DMS153 (cell line): ENCODE data around the gene CYP4F11.
"Not testable (repeated sequence)": the region's sequence is repeated elsewhere in the genome, so short reads cannot be mapped to it uniquely, and the experiment has no call there.

Experiments used
- DNase-seq: peaks from one replicate; lab custom pipeline; 2025; lab: John Stamatoyannopoulos, UW

CYP4F11 gene, protein sequence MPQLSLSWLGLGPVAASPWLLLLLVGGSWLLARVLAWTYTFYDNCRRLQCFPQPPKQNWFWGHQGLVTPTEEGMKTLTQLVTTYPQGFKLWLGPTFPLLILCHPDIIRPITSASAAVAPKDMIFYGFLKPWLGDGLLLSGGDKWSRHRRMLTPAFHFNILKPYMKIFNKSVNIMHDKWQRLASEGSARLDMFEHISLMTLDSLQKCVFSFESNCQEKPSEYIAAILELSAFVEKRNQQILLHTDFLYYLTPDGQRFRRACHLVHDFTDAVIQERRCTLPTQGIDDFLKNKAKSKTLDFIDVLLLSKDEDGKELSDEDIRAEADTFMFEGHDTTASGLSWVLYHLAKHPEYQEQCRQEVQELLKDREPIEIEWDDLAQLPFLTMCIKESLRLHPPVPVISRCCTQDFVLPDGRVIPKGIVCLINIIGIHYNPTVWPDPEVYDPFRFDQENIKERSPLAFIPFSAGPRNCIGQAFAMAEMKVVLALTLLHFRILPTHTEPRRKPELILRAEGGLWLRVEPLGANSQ

GRCh38 chr19:15934332-15935078 is at the start of gene CYP4F11:
TSS of gene CYP4F11 (minus strand) at chr19:15934529. CDS start at chr19:15934408, 121 bp downstream.
- DNase-seq: peak; percentile 78

DNA sequence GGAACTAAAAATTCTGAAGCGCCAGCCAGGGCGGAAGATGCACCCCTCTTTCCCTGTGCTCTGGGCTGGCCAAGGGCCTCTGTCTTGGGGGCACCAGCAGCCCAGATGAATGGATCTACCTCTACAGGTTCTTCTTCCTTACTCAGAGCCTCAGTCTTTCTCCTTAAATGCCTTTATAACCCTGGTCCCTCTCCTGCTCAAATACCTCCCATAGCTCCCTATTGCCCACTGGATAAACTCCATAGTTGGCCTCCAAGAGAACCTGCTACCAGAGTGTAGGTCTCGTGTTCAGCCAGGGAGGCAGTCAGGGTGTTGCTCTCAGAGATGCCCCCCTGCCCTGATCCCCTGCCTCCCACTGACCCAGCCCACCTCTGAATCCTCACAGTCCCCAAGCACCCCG is 45.0 kb upstream of the CYP4F11 start:
- no peak for DNase-seq

GRCh38 chr19:15977690-15978089 is 43.4 kb upstream of the CYP4F11 start:
- DNase-seq: no peak

- no peak for DNase-seq
Measured at GRCh38 chr19:15976836-15977689, 42.7 kb upstream of the CYP4F11 start.

DNA sequence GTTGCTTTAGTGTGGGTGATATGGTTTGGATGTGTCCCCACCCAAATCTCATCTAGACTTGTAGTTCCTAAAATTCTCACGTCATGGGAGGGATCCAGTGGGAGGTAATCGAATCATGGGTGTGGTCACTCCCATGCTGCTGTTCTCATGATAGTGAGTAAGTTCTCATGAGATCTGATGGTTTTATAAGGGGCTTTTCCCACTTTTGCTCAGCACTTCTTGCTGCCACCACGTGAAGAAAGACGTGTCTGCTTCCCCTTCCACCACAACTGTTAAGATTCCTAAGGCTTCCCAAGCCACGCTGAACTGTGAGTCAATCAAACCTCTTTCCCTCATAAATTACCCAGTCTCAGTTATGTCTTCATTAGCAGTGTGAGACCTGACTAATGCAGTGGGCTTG is 40.5 kb upstream of the CYP4F11 start:
- no peak for DNase-seq

DNA sequence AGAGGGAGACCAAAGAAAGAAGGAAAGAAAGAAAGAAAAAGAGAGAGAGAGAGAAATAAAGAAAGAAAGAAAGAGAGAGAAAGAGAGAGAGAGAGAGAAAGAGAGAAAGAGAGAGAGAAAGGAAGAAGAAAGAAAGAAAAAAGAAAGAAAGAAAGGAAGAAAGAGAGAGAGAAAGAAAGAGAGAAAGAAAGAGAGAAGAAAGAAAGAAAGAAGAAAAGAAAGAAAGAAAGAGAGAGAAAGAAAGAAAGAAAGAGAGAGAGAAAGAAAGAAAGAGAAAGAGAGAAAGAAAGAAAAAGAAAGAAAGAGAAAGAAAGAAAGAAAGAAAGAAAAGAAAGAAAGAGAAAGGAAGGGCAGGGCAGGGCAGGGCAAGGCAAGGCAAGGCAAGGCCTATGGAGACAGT is 37.7 kb upstream of the CYP4F11 start:
- DNase-seq: not testable (repeated sequence)

GRCh38 chr19:15971224-15971780 is 37.0 kb upstream of the CYP4F11 start:
- DNase-seq: no peak

DNA sequence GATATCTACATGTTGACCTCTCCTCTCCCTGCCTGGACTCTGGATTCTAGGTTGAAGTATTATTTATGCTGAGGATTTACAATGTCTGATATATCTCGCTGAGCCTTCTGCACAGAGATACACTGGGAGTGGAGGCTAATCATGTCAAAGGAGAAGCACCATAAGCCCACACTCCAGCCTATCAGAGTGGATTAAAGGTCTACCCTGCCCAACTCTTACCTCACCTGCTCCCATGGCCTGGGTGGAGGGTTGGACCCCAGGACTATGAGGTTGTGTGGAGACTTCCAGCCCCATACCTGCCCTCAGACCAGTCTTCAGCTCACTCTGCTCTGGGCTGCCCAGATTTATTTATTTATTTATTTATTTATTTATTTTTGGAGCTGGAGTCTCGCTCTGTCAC is 29.9 kb upstream of the CYP4F11 start:
- DNase-seq: no peak

- DNase-seq: no peak
Measured at GRCh38 chr19:15962319-15962718, 28.0 kb upstream of the CYP4F11 start.

DNA sequence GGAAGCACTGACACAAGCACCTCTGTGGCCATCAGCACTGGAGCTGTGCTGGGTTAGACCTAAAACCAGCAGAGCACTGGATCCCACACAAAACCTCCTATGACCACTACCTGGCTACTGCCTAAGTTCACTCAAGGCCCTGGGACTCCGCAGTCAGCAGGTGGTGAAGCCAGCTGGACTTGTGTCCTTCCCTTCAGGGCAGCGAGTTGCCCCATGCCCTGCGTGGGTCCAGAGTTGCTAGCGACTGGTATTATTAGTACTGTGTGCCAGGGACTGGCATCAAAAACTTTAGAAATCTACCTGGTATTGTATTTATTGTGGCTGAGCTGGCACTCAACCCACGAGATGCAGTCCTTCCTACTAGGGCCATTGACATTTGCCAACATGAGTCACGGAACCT is 20.5 kb upstream of the CYP4F11 start:
- no peak for DNase-seq

DNA sequence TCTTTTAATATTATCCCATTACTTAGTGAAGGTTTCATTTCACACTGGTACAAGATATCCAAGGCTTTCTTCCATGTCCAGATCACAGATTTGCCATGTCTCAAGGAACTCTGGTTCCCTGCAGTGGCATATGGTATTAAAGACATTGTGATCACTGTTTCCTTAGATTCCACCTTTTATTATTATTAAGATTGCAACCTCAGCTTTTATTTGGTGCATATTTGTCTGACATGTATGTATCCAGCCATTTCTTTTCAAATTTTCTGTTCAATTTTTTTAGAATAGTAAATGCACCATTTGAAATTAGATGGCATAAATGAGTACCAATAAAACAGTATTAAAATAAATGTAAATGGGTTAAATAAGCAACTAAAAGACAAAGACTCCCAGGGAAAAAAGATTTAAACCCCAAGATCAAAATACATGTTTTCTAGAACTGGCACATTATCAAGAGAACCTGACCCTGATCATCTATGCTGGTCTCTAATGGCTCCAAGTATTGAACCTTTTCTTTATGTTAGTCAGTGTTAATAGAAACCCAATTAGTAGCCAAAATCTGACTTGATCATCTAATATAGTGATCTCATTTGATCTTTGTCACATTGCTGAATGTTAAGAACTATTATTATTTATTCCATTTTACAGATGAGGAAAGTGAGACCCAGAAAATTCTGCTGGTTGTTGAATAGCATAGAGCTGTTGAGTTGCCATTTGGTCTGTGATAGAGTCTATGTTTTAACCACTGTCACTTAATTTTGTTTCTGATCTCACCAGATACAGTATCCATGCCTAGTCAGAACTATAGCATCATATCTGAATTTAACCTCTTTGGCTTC is 14.1 kb upstream of the CYP4F11 start, which contains the start of gene OR10H4:
OR10H4 (plus strand) TSS at position 786 of the 836 bp plus-strand sequence; CDS start at position 786, 0 bp downstream.
- DNase-seq: no peak

- DNase-seq: no peak
Measured at GRCh38 chr19:15945301-15945700, 11.0 kb upstream of the CYP4F11 start.

DNA sequence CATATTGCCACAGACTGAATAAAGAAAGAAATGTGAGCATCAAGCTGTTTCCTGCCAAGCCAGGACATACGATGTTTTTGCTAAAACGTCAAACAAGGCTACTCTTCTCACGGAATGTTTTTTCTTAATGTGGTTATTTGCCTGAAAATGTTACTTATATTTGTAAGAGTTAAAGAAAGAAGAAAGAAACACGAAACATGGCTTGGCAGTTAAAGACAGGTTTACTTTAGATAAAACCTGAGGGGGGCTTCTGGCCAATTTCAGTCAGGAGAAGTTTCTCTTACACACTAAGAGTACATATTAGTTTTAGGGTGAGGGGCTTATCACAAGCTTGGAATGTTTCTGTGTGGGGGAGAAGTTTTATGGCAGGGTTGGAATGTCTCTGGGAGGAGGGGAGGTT is 10.1 kb upstream of the CYP4F11 start:
- no peak for DNase-seq

DNA sequence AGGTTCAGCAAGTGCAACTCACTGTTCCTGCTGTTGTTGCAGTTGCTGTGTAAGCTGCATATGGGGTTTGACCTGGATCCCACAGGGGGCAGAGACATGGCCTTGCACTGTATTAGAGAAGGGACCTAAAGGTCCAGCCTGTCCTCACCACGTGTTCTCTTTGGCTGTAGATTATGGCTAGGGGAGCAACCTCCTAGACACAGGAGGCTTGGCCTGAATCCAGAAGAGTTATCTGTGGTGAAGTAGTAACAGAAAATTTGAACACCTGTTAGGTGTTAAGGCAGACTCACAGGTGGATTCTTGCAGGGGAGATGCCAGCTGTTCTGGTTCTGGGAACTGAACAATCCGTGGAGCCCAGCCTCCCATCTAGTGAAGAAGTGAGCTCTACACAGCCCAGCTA is 3.4 kb upstream of the CYP4F11 start:
- DNase-seq: no peak

GRCh38 chr19:15936950-15937349 is 2.6 kb upstream of the CYP4F11 start:
- DNase-seq: no peak

DNA sequence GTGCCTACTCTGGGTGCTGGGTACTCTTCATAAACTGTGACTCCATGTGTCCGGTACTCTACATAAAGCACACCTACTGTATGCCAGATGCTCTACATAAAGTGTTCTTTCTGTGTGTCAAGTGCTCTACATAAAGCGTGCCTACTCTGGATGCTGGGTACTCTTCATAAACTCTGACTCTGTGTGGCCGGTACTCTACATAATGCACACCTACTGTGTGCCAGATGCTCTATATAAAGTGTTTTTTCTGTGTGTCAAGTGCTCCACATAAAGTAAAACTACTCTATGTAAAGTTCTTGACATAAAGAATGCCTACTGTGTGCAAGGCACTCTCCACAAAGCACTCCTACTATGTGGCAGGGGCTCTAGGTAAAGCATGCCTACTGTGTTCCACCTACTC is 1.8 kb upstream of the CYP4F11 start:
- DNase-seq: no peak

GRCh38 chr19:15935167-15935702 is 906 bp upstream of the CYP4F11 start:
- DNase-seq: no peak

DNA sequence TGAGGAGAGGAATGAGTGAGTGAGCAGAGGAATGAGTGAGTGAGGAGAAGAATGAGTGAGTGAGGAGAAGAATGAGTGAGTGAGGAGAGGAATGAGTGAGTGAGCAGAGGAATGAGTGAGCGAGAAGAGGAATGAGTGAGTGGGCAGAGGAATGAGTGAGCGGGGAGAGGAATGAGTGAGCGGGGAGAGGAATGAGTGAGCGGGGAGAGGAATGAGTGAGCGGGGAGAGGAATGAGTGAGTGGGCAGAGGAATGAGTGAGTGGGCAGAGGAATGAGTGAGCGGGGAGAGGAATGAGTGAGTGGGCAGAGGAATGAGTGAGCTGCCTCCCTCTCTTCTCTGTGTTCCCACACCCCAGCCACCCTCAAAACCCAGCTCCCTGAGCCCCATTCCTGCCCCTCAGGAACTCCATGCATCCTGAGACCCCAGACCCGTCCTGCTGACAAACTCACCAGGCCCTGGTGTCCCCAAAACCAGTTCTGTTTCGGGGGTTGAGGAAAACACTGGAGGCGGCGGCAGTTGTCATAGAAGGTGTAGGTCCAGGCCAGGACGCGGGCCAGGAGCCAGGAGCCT is 483 bp downstream of the CYP4F11 start:
- not testable (repeated sequence) for DNase-seq

DNA sequence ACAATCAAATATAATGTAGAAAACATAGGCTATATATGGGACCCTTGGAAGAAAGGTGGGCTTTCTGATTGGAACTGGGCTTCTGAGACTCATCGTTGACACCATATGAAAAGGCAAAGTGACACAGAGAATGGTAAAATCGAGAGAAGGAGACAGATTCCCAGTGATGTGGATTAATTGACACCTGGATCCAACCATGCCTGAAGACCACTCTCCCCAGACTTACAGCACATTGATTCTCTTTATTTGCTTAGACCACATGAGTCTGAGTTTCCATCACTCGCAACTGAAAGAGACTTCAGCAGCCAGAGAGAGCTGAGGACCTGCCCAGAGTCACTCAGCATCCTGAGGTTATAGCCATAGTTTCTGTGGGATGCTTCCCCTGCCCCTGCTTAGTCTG is 6.0 kb downstream of the CYP4F11 start:
- DNase-seq: no peak

- DNase-seq: no peak
Measured at GRCh38 chr19:15926484-15926883, 7.8 kb downstream of the CYP4F11 start.
